Tibial nerve (tissue), 3 donors: ENCODE measurements around the gene ANKRD53.

Source experiments
- POLR2A ChIP-seq, 2 donors: fragments of 450-650 bp; IDR thresholded peaks; one replicate each; pipeline ENCODE4 v1.6.1; 2017; ENCODE audit warnings: antibody characterized with exemption in 2 of 2, mild to moderate bottlenecking in 2 of 2, moderate library complexity in 2 of 2
- TF ChIP-seq, protein P1 (sequence below), 5 experiments: fragments of 200-600 bp in 3 of 5; fragments of 450-650 bp in 2 of 5; sonication (generic) in 3 of 5; IDR thresholded peaks; one replicate each; pipeline ENCODE4 v1.5.1; 2016 to 2019; ENCODE audit warnings: antibody characterized with exemption in 5 of 5, mild to moderate bottlenecking in 3 of 5, moderate library complexity in 2 of 5

DNA sequence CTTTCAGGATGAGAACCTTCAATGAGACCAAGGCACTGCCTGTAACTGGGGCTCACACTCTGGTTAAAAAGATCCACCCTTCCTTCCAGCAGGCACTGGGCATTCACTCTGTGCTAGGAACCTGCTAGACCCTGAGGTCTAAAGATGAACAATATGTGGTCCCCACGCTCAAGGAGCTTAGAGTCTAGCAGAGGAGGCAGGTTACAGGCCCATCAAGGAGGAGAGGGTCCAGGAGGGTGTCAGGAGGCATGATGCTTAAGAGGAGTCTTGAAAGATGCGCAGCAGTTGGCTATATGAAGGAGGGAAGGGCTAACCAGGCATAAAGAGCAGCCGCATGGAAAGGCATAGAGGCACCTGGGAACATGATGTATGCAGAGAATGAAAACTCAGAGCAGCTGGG lies 4.5 kb downstream of the ANKRD53 start:
- TF ChIP-seq, protein P1, sequence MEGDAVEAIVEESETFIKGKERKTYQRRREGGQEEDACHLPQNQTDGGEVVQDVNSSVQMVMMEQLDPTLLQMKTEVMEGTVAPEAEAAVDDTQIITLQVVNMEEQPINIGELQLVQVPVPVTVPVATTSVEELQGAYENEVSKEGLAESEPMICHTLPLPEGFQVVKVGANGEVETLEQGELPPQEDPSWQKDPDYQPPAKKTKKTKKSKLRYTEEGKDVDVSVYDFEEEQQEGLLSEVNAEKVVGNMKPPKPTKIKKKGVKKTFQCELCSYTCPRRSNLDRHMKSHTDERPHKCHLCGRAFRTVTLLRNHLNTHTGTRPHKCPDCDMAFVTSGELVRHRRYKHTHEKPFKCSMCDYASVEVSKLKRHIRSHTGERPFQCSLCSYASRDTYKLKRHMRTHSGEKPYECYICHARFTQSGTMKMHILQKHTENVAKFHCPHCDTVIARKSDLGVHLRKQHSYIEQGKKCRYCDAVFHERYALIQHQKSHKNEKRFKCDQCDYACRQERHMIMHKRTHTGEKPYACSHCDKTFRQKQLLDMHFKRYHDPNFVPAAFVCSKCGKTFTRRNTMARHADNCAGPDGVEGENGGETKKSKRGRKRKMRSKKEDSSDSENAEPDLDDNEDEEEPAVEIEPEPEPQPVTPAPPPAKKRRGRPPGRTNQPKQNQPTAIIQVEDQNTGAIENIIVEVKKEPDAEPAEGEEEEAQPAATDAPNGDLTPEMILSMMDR (IDR thresholded peaks at IDR 0.05), result no peak
- no peak for TF ChIP-seq POLR2A (IDR thresholded peaks at IDR 0.05)
